Fibroblast of lung (primary cell): ENCODE results near the gene SLC35F4.

Experiments
- CTCF ChIP-seq, 2 donors: IDR thresholded peaks in 1 of 2; conservative IDR thresholded peaks in 1 of 2; 1 replicate in 1 of 2; 2 replicates in 1 of 2; pipeline ENCODE4 v1.5.1; 2011 to 2012; ENCODE audit warnings: low read length in 2 of 2, control low read depth in 1 of 2, inconsistent platforms in 1 of 2, low read depth in 1 of 2, mild to moderate bottlenecking in 1 of 2
- EZH2 ChIP-seq: IDR thresholded peaks from 2 replicates; pipeline ENCODE4 v1.5.1; 2012; ENCODE audit warnings: low read length, control low read depth, mild to moderate bottlenecking; ENCODE audit errors: missing control alignments

- TF ChIP-seq CTCF (conservative IDR thresholded peaks at IDR 0.05 in 1 of 2, IDR thresholded peaks at IDR 0.05 in 1 of 2; ENCODE audit: low read depth in 1 of 2, low read length in 2 of 2) (no peak), EZH2 (no peak)
These were observed 233.2 kb downstream of the SLC35F4 start for GRCh38 chr14:57632649-57633048.
